HG02884 (cell line): Measurements from ENCODE around the gene CCDC69.
"Not testable (repeated sequence)": the region's sequence is repeated elsewhere in the genome, so short reads cannot be mapped to it uniquely, and the experiment has no call there.

ENCODE experiments used
- ATAC-seq: cut with Tn5 transposase; IDR thresholded peaks from one replicate; pipeline ENCODE4 v1.9.1; 2021; ENCODE audit warnings: mild to moderate bottlenecking, moderate library complexity; ENCODE audit not compliant: unreplicated experiment

The CCDC69 gene

GRCh38 chr5:151223447-151224264 lies at the start of gene CCDC69:
TSS of gene CCDC69 (minus strand) at chr5:151224092. CDS start at chr5:151223970, 122 bp downstream.
- peak; percentile 64 for ATAC-seq

GRCh38 chr5:151271336-151271735 lies 47.4 kb upstream of the CCDC69 start:
- ATAC-seq, result no peak

- ATAC-seq, result peak; percentile 97
Observed at GRCh38 chr5:151270599-151270998, 46.7 kb upstream of the CCDC69 start.

GRCh38 chr5:151267491-151268260 lies 43.8 kb upstream of the CCDC69 start:
- ATAC-seq, result no peak

GRCh38 chr5:151264113-151264512 lies 40.2 kb upstream of the CCDC69 start:
- ATAC-seq, result peak; percentile 88

- no peak for ATAC-seq
Observed at GRCh38 chr5:151262532-151262931, 38.6 kb upstream of the CCDC69 start.

GRCh38 chr5:151259931-151260330 lies 36.0 kb upstream of the CCDC69 start:
- ATAC-seq, result no peak

GRCh38 chr5:151258816-151259215 lies 34.9 kb upstream of the CCDC69 start:
- ATAC-seq, result no peak

- no peak for ATAC-seq
Observed at GRCh38 chr5:151258201-151258611, 34.3 kb upstream of the CCDC69 start.

GRCh38 chr5:151257731-151258181 lies 33.9 kb upstream of the CCDC69 start:
- peak; percentile 32 for ATAC-seq

GRCh38 chr5:151255621-151256286 lies 31.9 kb upstream of the CCDC69 start:
- peak; percentile 46 for ATAC-seq

- not testable (repeated sequence) for ATAC-seq
Observed at GRCh38 chr5:151254990-151255389, 31.1 kb upstream of the CCDC69 start.

GRCh38 chr5:151254556-151254955 lies 30.7 kb upstream of the CCDC69 start:
- no peak for ATAC-seq

- ATAC-seq, result no peak
Observed at GRCh38 chr5:151253605-151253950, 29.7 kb upstream of the CCDC69 start.

- ATAC-seq, result peak; percentile 74
Observed at GRCh38 chr5:151252762-151253604, 29.1 kb upstream of the CCDC69 start, which contains the start of gene GM2A. TSS of gene GM2A (plus strand) at chr5:151253185. CDS start at chr5:151253217, 32 bp downstream.

GRCh38 chr5:151251621-151252020 lies 27.7 kb upstream of the CCDC69 start:
- ATAC-seq, result no peak

GRCh38 chr5:151251001-151251551 lies 27.2 kb upstream of the CCDC69 start:
- no peak for ATAC-seq

GRCh38 chr5:151250346-151251000 lies 26.6 kb upstream of the CCDC69 start:
- ATAC-seq, result no peak

GRCh38 chr5:151249281-151249680 lies 25.4 kb upstream of the CCDC69 start:
- ATAC-seq, result no peak

- ATAC-seq, result no peak
Observed at GRCh38 chr5:151248651-151249050, 24.8 kb upstream of the CCDC69 start.
